ENCODE results near the gene CX3CR1.
A peak's percentile ranks its signal among the peaks of the same experiment; 100 is the strongest.
"Not testable (repeated sequence)": the region's sequence is repeated elsewhere in the genome, so short reads cannot be mapped to it uniquely, and the experiment has no call there.

The CX3CR1 gene

GRCh38 chr3:39267631-39268548 lies 11.9 kb downstream of the CX3CR1 start:
- no peak for DNase-seq

DNA sequence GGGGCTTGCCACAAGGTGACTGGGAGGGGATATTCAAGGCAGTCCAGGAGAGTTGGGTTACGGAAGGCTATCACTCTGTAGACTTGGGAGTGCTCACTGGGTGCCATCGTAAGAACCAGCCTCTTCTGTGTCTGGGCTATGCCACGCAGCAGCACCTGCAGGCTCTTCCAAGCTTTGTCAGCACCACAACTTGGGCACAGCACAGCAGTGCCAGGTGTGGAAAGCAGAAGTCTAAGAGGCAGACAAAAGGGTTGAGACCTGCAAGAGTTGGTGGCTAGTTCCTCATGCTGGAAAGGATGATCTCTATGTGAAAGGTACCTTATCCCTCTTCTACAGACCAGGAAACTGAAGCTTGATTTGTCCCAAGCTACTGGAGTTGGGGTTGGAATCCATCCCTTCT lies 15.8 kb downstream of the CX3CR1 start:
- DNase-seq: no peak

DNA sequence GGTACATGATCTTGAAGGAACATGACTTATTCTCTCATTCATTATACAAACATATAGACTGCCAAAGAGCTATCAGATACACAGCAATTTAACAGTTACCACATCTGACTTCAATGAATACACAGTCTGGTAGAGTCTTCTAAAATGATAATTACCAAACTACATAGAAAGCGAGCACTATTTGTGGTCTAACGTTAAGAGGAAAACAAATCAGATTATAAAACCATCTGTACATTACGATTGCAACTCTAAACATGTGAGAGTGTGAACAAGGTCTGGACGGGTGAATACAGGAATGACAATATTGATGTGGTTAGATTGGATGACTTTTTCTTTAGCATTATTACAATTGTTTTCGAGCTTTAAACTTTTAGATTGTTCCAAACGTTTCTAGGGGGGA lies 16.3 kb downstream of the CX3CR1 start:
- no peak for DNase-seq

DNA sequence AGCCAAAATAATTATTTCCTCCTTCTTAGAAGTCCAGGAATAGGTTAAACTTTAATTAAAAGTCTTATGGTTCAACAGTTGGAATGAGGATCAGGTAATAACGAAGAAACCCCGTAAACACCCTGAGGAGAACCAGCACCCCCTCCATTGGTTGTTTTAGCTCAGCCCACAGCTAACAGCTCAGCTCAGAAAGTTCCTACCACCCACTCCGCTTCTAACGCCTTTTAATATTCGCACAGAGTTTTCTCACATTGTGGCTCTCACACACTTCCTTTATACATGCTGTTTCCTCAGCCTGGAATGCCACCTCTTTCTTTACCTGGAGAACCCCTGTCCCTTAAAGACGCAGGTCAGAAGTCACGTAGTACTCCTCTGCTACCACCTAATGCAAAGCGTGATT lies 17.0 kb downstream of the CX3CR1 start:
- DNase-seq: peak in 1 of 58 donors; percentile 11

- no peak for DNase-seq
Measured at GRCh38 chr3:39261726-39262125, 18.1 kb downstream of the CX3CR1 start.

DNA sequence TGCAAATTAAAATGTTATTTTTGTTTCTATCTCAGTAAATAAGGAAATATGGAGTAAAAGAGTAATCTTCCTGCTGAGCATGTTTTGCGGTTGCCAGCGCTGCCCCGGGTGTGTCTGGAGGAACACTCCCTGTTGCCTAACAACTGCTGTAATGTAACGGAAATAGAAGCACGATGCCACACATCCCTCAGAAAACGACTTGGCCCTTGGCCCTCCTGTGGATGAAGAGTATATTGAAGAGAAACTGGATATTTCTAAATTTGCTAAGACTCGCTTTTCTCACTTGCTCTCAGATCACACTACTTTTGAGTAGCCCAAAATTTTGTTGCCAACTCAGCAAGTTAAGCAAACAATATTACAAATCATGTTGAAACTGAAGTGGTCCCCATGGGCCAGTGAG lies 18.9 kb downstream of the CX3CR1 start:
- DNase-seq: peak in 25 of 58 donors; percentile 11 to 68 (median 31)

GRCh38 chr3:39260318-39260717 lies 19.5 kb downstream of the CX3CR1 start:
- no peak for DNase-seq

DNA sequence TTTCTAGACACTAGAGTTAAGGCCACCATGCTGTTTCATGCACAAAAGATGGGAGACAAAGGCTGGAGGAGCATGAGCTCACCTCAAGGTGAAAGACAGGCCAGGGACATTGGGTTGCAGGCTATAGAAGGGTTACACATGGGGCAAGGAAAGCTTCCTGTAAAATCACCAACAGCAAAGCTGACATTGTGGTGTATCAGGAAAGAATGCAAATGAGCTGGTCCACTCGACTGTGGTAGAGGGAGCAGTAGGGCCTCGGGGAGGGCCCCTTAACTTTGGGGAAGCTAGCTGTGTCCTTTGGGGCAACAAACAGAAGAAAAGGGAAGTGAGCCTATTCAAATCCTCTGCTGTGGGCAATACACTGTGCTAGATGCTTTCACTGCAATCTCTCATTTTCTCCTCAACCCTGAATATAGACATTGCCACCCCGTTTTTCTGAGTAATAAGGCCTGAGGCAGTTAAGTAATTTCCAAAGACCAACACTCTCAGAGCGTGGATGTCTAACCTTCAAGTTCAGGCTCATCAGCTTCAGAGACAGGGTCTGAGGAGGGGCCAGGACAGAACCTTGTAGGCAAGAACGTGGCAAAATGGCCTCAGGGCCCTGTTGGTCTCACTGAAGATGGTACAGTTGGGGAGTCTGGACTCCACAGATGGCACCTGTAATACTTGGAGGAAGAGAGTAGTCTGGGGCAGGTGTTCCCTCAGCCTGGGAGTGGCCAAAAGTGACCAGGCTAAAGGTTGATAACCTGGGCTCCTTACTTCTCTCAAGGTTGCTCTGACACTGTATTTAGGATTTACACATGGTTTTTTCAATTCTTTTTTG lies 24.1 kb downstream of the CX3CR1 start:
- peak in 7 of 58 donors; percentile 8 to 52 (median 30) for DNase-seq

- no peak for DNase-seq
Measured at GRCh38 chr3:39254806-39255449, 24.9 kb downstream of the CX3CR1 start.

DNA sequence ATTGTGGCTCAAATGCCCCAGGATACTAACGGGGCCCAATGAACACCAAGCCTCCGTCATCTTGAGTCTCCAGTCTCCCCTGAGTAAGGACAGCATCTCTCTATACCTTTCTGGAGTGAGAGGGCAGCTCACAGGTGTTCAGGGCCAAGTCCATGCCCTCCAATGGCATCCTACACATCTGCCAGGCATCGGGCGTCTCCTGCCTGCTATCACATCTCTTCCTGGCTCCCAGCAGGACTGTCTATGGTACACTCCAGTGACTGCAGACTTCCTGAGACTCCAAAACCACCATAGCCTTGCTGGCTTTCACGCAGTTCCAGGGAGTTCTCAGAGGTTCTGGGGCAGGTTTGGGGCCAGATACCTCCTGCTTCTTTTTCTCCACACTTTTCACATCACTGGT lies 28.3 kb downstream of the CX3CR1 start:
- no peak for DNase-seq

DNA sequence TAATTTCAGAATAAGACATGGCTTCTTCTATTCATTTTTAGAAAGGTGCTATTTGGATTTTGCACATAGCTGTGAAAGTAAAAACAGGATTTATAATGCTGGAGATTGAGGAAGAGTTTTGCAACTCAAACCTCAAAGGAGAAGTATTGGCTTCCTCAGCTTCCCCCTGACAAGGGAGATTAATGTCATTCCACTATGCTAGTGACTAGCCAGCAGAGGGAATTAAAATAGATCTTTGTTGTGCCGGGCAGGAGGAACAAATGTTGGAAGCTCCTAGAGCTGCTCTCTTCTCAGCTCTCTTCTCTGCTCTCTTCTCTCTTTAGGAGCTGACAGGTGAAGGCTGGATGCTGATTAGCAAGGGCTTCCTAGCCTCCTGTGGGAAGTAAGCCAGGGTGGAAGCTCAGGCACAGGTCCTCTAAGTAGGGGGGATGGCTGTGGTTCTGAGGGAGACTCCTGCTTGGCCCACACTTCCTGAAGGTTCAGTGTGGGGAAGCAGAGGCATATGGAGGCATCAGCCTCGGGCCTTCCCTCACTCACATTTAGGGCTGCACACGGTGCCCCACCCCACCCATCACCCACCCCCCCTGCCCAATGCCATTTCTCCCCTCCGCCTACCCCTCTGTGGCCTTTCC lies 29.6 kb downstream of the CX3CR1 start:
- peak in 4 of 58 donors; percentile 17 to 56 (median 34) for DNase-seq

- DNase-seq: no peak
Measured at GRCh38 chr3:39249453-39250115, 30.3 kb downstream of the CX3CR1 start.

DNA sequence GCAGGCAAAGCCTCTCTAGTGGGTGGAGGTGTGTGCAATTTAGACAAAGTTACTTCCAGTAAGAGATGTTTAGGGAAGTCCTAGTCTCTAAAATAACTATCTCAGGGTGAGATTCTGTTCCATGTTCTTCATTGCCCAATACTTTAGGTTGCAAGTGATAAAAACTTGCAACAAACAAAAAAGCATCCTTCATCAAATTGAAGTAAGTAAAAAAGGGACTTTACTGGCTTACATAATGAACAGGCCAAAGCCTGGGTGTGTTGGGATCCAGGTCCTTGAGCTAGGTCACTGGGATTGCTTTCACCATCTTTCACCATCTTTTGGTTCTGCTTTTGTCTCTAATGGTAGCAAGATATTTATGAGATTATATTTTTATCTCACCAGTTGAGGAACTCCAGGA lies 38.3 kb downstream of the CX3CR1 start:
- no peak for DNase-seq

DNA sequence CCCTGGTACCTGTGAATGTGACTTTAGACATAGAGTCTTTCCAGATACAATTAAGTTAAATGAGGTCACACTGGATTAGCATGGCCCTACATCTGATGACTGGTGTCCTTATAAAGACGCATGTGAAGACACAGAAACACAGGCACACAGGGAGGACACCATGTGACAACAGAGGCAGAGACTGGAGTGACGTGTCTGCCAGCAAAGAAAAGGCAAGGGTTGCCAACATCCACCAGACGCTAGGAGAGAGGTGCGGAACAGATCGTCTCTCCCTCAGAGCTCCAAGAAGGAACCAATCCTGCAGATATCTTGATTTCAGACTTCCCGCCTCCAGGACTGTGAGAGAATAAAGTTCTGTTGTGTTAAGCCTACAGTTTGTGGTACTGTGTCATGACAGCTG lies 42.8 kb downstream of the CX3CR1 start:
- DNase-seq: no peak

DNA sequence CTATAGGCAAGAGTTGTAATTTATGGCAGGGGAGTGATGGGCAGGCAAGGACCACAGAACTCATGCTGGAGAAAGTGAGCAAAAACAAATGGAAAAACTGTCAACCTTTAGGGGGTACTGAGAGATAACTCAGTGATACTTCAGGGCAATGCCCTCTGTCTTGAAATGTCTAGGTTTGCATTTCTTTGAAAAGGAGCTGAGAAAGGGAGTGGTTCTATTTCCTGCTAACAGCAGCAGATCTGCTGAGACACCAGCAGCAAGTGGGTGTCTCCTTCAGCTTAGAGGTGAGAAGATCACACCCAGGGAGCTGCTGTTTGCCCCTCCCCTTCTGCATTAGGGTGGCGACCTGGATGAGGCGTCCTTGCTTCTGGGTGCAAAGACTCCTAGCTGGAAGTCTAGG lies 45.2 kb downstream of the CX3CR1 start:
- DNase-seq: no peak

DNA sequence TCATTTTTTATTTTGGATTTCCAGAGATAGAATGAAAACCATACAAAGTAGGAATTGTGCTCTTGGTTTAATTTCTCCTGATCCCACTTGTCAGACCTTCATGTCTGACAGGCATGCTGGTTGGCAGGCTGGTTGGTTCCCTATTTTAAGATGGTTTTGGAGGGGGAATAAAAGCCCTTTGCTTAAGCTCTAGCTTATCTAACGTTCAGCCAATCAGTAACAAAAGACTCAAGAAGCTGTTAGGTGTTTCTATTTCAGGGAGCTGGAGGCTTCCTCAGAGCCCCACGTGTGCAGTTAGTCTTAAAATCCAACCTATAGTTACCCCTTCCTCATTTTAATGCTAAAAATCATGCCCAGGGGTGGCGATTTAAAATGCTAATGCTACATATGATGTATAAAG lies 47.0 kb downstream of the CX3CR1 start:
- no peak for DNase-seq

DNA sequence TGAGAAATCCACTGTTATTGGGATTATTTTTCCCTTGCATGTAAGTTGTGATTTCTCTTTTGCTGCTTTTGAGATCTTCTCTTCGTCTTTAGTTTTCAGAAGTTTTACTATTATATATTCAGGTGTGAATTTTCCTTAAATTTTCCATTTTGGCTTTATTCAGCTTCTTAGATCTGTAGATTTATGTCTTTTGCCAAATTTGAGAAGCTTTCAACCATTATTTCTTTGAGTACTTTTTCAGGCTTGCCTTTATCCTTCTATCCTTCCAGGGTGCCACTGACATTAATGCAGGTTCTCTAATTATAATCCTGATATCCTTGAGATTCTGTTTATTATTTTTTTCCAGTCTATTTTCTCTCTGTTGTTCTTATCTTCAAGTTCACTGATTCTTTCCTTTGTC lies 49.4 kb downstream of the CX3CR1 start:
- DNase-seq: no peak

DNA sequence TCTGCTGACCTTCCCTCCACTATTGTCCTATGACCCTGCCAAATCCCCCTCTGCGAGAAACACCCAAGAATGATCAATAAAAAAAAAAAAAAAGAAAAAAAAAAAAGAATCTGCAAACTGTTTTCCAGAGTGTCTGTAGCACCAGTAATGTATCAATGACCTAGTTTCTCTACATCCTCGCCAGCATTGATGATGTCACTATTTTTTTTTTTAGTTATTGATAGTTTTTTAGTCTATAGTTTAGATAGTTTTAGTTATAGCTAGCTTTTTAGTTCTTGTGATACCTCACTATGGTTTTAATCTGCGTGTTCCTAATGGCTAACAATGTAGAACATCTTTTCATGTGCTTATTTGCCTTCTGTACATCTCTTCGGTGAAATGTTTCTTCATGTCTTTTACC lies 51.3 kb downstream of the CX3CR1 start:
- DNase-seq: no peak

DNA sequence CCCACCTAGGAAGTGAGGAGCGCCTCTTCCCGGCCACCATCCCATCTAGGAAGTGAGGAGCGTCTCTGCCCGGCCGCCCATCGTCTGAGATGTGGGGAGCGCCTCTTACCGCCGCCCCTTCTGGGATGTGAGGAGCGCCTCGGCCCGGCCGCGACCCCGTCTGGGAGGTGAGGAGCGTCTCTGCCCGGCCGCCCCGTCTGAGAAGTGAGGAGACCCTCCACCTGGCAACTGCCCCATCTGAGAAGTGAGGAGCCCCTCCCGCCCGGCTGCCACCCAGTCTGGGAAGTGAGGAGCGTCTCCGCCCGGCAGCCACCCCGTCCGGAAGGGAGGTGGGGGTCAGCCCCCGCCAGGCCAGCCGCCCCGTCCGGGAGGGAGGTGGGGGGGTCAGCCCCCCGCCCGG lies 52.2 kb downstream of the CX3CR1 start:
- DNase-seq: not testable (repeated sequence)

GRCh38 chr3:39226106-39226741 lies 53.6 kb downstream of the CX3CR1 start:
- no peak for DNase-seq
